ENCODE data around the gene SAMD9.

DNA sequence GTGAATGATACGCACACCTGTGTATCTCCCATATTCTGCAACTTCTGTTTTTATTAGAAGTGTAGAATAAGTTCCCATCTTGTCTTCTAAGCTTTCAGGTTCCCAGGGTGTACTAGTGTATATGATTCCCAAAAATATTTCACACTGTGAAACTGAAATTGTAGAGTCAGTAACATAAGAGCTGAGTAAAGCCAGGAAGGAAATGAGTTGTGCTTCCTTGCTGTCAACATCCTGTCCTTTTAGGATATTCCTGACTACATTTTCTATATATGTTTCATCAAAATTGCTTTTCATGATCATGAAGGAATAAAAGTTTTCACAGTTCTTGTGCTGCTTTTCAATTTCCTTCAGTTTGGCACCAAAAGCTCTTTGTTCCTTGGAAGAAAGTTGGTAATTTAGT lies 15.2 kb upstream of the SAMD9 start:
- TF ChIP-seq, protein P1, sequence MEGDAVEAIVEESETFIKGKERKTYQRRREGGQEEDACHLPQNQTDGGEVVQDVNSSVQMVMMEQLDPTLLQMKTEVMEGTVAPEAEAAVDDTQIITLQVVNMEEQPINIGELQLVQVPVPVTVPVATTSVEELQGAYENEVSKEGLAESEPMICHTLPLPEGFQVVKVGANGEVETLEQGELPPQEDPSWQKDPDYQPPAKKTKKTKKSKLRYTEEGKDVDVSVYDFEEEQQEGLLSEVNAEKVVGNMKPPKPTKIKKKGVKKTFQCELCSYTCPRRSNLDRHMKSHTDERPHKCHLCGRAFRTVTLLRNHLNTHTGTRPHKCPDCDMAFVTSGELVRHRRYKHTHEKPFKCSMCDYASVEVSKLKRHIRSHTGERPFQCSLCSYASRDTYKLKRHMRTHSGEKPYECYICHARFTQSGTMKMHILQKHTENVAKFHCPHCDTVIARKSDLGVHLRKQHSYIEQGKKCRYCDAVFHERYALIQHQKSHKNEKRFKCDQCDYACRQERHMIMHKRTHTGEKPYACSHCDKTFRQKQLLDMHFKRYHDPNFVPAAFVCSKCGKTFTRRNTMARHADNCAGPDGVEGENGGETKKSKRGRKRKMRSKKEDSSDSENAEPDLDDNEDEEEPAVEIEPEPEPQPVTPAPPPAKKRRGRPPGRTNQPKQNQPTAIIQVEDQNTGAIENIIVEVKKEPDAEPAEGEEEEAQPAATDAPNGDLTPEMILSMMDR (conservative IDR thresholded peaks at IDR 0.05; ENCODE audit: low read length), result no peak
- no peak for TF ChIP-seq EZH2phosphoT487 (IDR thresholded peaks at IDR 0.05; ENCODE audit: borderline replicate concordance, low read depth, low read length)
